Karpas-422 (cell line): ENCODE data around the gene TDRD9. TPM values are rescaled to one million over a fixed set of nuclear protein-coding genes. Genes with fewer than 3 reads are reported as not detected.
"Not testable (repeated sequence)": the region's sequence is repeated elsewhere in the genome, so short reads cannot be mapped to it uniquely, and the experiment has no call there.

ENCODE experiments used
- DNase-seq: peaks from one replicate; pipeline ENCODE4 v3.0.0-alpha.2; 2015
- H2AFZ ChIP-seq: fragments of 200-600 bp; sonication (generic); 2 replicates; pipeline ENCODE4 v1.6.1; 2014; ENCODE audit warnings: antibody characterized with exemption, low read length, mixed read lengths
- H3K27ac ChIP-seq: fragments of 200-600 bp; sonication (generic); 2 replicates; pipeline ENCODE4 v1.5.1; 2014; ENCODE audit warnings: mild to moderate bottlenecking, low read length, moderate library complexity
- H3K27me3 ChIP-seq: fragments of 200-600 bp; sonication (generic); 2 replicates; pipeline ENCODE4 v1.6.1; 2014; ENCODE audit warnings: low read length, mixed read lengths
- H3K36me3 ChIP-seq: fragments of 200-600 bp; sonication (generic); 2 replicates; pipeline ENCODE4 v1.6.1; 2014; ENCODE audit warnings: low read length, mixed read lengths; ENCODE audit not compliant: insufficient read depth
- H3K4me1 ChIP-seq: fragments of 200-600 bp; sonication (generic); 2 replicates; pipeline ENCODE4 v1.6.1; 2014; ENCODE audit warnings: mild to moderate bottlenecking, low read length, mixed read lengths
- H3K4me2 ChIP-seq: fragments of 200-600 bp; sonication (generic); 2 replicates; pipeline ENCODE4 v1.6.1; 2014; ENCODE audit warnings: low read length, low read depth, mild to moderate bottlenecking; ENCODE audit not compliant: poor library complexity, severe bottlenecking
- H3K4me3 ChIP-seq: fragments of 200-600 bp; sonication (generic); 2 replicates; pipeline ENCODE4 v1.5.1; 2014; ENCODE audit warnings: mild to moderate bottlenecking, antibody characterized with exemption, low read length, mixed read lengths
- H3K79me2 ChIP-seq: fragments of 200-600 bp; sonication (generic); 2 replicates; pipeline ENCODE4 v1.6.1; 2014; ENCODE audit warnings: mild to moderate bottlenecking, low read length, mixed read lengths
- H3K9ac ChIP-seq: fragments of 200-600 bp; sonication (generic); 2 replicates; pipeline ENCODE4 v1.6.0; 2014; ENCODE audit warnings: low read length
- H3K9me2 ChIP-seq: fragments of 200-600 bp; sonication (generic), shearing (Covaris generic); replicated peaks from 2 replicates; pipeline ENCODE4 v1.6.0; 2014; ENCODE audit warnings: mild to moderate bottlenecking, low read length, moderate library complexity; ENCODE audit not compliant: insufficient read depth
- H3K9me3 ChIP-seq: fragments of 300-700, 200-600 bp; sonication (generic); 2 replicates; pipeline ENCODE4 v1.6.1; 2014; ENCODE audit warnings: low read length, mixed read lengths
- H4K20me1 ChIP-seq: fragments of 200-600 bp; sonication (generic); 2 replicates; pipeline ENCODE4 v1.6.1; 2014; ENCODE audit warnings: mild to moderate bottlenecking, antibody characterized with exemption, low read length, low read depth; ENCODE audit not compliant: insufficient read depth
- total RNA-seq: library from RNA; depleted of rRNA; stranded (reverse); fragments of >200 nt; shearing (Covaris generic); gene quantifications from 2 replicates; pipeline ENCODE4 v1.2.3, GENCODE V29; 2014; ENCODE audit warnings: low replicate concordance

The TDRD9 gene
- total RNA-seq, 1 experiment from 2014 or later, result not detected

DNA sequence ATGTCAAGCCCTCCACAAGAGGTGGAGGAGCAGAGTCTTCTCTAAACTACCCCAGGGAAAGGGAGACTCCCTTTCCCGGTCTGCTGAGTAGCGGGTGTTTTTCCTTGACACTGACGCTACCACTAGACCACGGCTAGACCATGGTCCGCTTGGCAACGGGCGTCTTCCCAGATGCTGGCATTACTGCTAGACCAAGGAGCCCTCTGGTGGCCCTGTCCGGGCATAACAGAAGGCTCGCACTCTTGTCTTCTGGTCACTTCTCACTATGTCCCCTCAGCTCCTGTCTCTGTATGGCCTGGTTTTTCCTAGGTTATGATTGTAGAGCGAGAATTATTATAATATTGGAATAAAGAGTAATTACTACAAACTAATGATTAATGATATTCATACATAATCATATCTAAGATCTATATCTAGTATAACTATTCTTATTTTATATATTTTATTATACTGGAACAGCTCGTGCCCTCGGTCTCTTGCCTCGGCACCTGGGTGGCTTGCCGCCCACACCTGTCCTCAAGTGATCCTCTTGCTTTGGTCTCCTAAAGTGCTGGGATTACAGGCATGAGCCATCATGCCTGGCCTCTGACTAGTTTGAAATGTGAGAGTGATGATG is 52.5 kb downstream of the TDRD9 start:
- not testable (repeated sequence) for H3K27ac ChIP-seq, H4K20me1 ChIP-seq, H3K4me1 ChIP-seq, H3K79me2 ChIP-seq, H3K9me2 ChIP-seq, H3K9me3 ChIP-seq, H3K4me2 ChIP-seq, H3K9ac ChIP-seq, H3K36me3 ChIP-seq, H2AFZ ChIP-seq, H3K4me3 ChIP-seq, H3K27me3 ChIP-seq
- DNase-seq, result peak; percentile 46

DNA sequence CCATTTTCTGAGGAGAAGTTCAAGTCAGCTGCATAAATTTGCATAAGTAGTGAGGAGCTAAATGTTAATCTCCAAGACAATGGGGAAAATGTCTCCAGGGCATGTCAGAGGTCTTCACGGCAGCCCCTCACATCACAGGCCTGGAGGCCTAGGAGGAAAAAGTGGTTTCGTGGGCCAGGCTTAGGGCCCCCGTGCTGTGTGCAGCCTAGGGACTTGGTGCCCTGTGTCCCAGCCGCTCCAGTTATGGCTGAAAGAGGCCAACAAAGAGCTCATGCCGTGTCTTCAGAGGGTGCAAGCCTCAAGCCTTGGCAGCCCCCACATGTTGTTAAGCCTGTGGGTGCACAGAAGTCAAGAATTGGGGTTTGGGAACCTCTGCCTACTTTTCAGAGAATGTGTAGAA is 55.9 kb downstream of the TDRD9 start:
- Histone ChIP-seq H4K20me1 (no peaks in the 10 kb centered on the region), H3K79me2 (no peaks in the 10 kb centered on the region), H3K27me3 (no peaks in the 10 kb centered on the region), H3K9me2 (no peaks in the 10 kb centered on the region), H2AFZ (no peak overlapping the region), H3K9ac (no peak overlapping the region), H3K4me2 (no peak overlapping the region), H3K9me3 (no peaks in the 10 kb centered on the region), H3K36me3 (no peaks in the 10 kb centered on the region), H3K4me1 (0 out of 2 replicates have a peak, but pooled peaks cover 3% of the 10 kb centered on the region), H3K4me3 (no peak overlapping the region), H3K27ac (no peak overlapping the region)
- no peak for DNase-seq

DNA sequence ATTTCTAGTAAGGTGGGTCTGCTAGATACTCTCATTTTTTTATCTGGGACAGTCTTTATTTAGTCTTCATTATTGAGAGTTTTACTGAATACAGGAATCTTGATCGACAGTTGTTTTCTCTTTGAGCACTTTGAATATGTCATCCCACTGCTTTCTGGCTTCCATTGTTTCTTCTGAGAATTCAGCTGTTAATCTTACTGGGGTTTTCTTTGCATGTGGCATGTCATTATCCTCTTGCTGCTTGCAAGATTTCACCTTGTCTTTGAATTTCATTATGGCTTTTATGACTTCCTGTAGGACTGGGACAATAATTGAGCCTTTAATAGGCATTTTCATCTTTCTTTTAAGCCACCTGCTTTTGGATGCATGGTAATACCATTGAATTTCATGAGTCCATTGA is 60.8 kb downstream of the TDRD9 start:
- Histone ChIP-seq H4K20me1 (no peaks in the 10 kb centered on the region), H3K79me2 (no peaks in the 10 kb centered on the region), H3K9me2 (no peaks in the 10 kb centered on the region), H3K4me3 (no peak overlapping the region), H3K27me3 (no peaks in the 10 kb centered on the region), H3K27ac (no peak overlapping the region), H3K4me1 (no peaks in the 10 kb centered on the region), H3K9ac (no peak overlapping the region), H2AFZ (no peak overlapping the region), H3K4me2 (no peak overlapping the region), H3K36me3 (no peaks in the 10 kb centered on the region), H3K9me3 (no peaks in the 10 kb centered on the region)
- DNase-seq, result no peak

DNA sequence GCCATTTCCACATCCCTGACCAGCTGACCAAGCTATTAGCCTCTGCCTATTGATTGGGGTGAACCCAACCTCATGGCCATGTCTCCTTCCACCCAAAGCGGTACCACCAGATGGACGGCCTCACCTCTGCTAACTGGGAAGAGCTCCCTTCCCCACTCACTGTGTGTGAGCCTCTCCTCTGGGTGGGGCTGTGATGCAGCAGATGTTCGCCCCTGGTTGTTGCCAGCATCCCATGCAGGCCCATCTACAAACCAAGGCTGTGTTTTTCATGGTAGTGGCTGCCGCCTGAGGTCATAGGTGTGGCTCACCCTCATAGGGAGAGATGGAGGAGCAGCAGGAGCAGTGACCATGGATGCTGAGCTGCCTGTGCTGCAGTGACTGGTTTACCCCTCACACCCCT is 61.7 kb downstream of the TDRD9 start:
- no peak for DNase-seq
- Histone ChIP-seq H3K4me1 (no peaks in the 10 kb centered on the region), H3K9me3 (no peaks in the 10 kb centered on the region), H3K27me3 (no peaks in the 10 kb centered on the region), H3K36me3 (no peaks in the 10 kb centered on the region), H3K4me3 (no peak overlapping the region), H4K20me1 (no peaks in the 10 kb centered on the region), H3K4me2 (no peak overlapping the region), H2AFZ (no peak overlapping the region), H3K9me2 (no peaks in the 10 kb centered on the region), H3K79me2 (no peaks in the 10 kb centered on the region), H3K27ac (no peak overlapping the region), H3K9ac (no peak overlapping the region)

DNA sequence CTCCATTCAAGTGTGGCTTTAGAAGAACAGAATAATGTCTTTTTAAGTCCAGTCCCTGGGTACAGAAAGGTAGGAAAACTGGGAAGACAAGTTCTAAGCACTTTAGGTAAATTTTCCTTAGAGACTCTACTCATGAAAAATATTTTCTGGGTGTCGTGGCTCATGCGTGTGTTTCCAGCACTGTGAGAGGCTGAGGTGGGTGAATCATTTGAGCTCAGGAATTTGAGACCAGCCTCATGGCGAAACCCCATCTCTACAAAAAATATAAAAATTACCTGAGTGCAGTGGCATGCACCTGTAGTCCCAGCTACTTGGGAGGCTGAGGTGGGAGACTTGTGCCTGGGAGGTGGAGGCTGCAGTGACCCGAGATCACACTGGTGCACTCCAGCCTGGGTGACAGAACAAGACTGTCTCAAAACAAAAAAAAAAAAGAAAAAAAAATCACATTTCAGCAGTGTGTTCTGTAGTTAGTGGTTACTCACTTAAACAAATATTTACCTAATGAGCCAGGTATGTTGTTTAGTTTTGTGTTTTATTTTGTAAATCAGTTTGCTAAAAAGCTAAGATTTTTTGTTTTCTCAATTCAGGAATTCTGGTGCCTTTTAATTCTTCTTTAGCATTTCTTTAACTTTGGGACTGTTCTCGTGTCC is 66.4 kb downstream of the TDRD9 start:
- no peak overlapping the region for H2AFZ ChIP-seq
- H3K9me3 ChIP-seq, result no peaks in the 10 kb centered on the region
- no peak overlapping the region for H3K9ac ChIP-seq
- H4K20me1 ChIP-seq, result no peaks in the 10 kb centered on the region
- H3K36me3 ChIP-seq, result no peaks in the 10 kb centered on the region
- no peaks in the 10 kb centered on the region for H3K27me3 ChIP-seq
- no peak overlapping the region for H3K27ac ChIP-seq
- no peaks in the 10 kb centered on the region for H3K79me2 ChIP-seq
- H3K4me2 ChIP-seq, result no peak overlapping the region
- H3K9me2 ChIP-seq, result no peaks in the 10 kb centered on the region
- no peak overlapping the region for H3K4me3 ChIP-seq
- peaks cover 4% of the 10 kb centered on the region; the same call in 1 of the 2 replicates for H3K4me1 ChIP-seq
- DNase-seq, result no peak

DNA sequence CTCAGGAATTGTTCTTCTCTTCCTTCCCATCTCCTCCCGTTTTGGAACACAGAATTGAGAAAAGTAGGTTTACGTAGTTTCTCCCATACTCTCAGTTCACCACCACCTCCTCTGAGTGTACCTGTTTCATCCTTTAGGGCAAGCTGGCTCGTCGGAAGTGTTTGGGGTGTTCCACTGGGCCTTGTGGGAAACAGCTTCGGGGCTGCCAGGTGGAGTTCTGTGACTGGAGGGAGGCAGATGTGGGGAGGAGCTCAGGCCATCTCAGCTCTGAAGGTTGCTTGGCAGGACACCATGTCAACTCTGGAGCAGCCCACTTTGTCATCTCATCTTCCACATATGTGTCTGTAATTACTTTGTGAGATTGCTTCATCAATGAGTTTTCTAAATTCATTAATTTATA is 67.6 kb downstream of the TDRD9 start:
- H3K27me3 ChIP-seq, result no peaks in the 10 kb centered on the region
- H3K9me3 ChIP-seq, result no peaks in the 10 kb centered on the region
- no peak overlapping the region for H3K4me3 ChIP-seq
- no peaks in the 10 kb centered on the region for H3K79me2 ChIP-seq
- peaks cover 4% of the 10 kb centered on the region; the same call in 1 of the 2 replicates for H3K4me1 ChIP-seq
- H3K4me2 ChIP-seq, result no peak overlapping the region
- H2AFZ ChIP-seq, result 0 out of 2 replicates have a peak overlapping the region, but pooled peaks have one; percentile 18
- H3K36me3 ChIP-seq, result no peaks in the 10 kb centered on the region
- no peaks in the 10 kb centered on the region for H4K20me1 ChIP-seq
- no peaks in the 10 kb centered on the region for H3K9me2 ChIP-seq
- H3K27ac ChIP-seq, result no peak overlapping the region
- DNase-seq, result no peak
- H3K9ac ChIP-seq, result no peak overlapping the region

DNA sequence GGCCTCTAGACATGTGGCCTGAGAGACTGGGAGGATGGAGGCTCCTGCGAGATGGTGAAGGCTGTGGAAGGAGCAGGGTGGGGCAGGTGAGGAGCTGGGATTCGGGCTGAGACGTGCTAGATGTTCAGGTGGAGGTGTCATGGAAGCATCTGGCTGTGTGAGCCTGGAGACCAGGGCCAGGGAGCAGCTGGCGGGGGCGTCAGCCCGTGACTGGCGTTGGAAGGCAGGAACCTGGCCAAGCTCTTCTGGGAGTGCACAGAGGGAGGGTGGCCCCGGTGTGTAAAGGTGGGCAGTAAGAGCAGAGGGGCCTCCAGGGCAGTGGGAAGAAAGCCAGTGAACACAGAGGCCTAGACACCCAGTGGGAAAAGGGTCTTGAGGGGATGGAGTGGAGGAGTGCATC is 69.1 kb downstream of the TDRD9 start:
- no peaks in the 10 kb centered on the region for H4K20me1 ChIP-seq
- H3K4me1 ChIP-seq, result peaks cover 4% of the 10 kb centered on the region; the same call in 1 of the 2 replicates
- H3K27me3 ChIP-seq, result no peaks in the 10 kb centered on the region
- H3K36me3 ChIP-seq, result no peaks in the 10 kb centered on the region
- no peaks in the 10 kb centered on the region for H3K9me3 ChIP-seq
- H3K9ac ChIP-seq, result no peak overlapping the region
- H3K27ac ChIP-seq, result no peak overlapping the region
- no peak for DNase-seq
- no peak overlapping the region for H3K4me3 ChIP-seq
- no peak overlapping the region for H3K4me2 ChIP-seq
- no peak overlapping the region for H2AFZ ChIP-seq
- H3K79me2 ChIP-seq, result no peaks in the 10 kb centered on the region
- H3K9me2 ChIP-seq, result no peaks in the 10 kb centered on the region

DNA sequence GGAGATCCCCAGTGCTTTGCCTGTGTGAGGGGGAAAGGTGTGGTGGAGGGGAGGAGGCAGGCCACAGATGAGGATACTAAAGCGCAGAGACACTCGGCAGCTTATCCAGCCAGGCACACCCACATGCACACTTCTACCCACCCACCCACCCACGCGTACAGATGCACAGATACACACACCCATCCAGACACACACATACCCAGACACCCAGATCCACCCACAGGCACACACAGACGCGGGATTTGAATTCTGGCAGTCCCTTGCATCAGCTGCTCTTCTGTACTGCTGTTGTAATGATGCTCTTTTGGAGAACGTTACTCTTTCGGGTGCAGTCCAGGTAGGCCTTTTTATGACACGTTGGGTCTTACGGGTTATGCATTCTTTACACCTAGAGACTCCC is 69.8 kb downstream of the TDRD9 start:
- H3K27me3 ChIP-seq, result no peaks in the 10 kb centered on the region
- H3K4me2 ChIP-seq, result no peak overlapping the region
- no peak for DNase-seq
- H3K79me2 ChIP-seq, result no peaks in the 10 kb centered on the region
- no peak overlapping the region for H2AFZ ChIP-seq
- H3K9ac ChIP-seq, result no peak overlapping the region
- no peaks in the 10 kb centered on the region for H3K9me3 ChIP-seq
- no peaks in the 10 kb centered on the region for H3K36me3 ChIP-seq
- H3K4me1 ChIP-seq, result peaks cover 4% of the 10 kb centered on the region; the same call in 1 of the 2 replicates
- no peak overlapping the region for H3K4me3 ChIP-seq
- H3K27ac ChIP-seq, result no peak overlapping the region
- no peaks in the 10 kb centered on the region for H3K9me2 ChIP-seq
- no peaks in the 10 kb centered on the region for H4K20me1 ChIP-seq
